GM12878 (cell line): ENCODE measurements around the gene RIPPLY3. TPM values are rescaled to one million over a fixed set of nuclear protein-coding genes. Genes with fewer than 3 reads are reported as not detected.

Source experiments
- ATAC-seq: fragments of 200-7000 bp; cut with Tn5 transposase; 3 replicates; pipeline ENCODE4 v1.9.1; 2020; ENCODE audit warnings: mild to moderate bottlenecking, moderate library complexity
- BruUV-seq: library from RNA; stranded (reverse); fragments of 400-500 nt; replicated peaks from 2 replicates; lab custom pipeline; 2021; lab: Mats Ljungman, UMichigan
- CTCF ChIA-PET: fragments of 300-600 bp; sonication (Branson Sonifier 250); formaldehyde crosslinking; extraction: SDS; loops from one replicate; lab custom pipeline; 2021; ENCODE audit warnings: inconsistent platforms; lab: Yijun Ruan, JAX
- POLR2A ChIA-PET: fragments of 350-600 bp; formaldehyde crosslinking; extraction: SDS; loops from one replicate; lab custom pipeline; 2021; ENCODE audit warnings: inconsistent platforms; lab: Charles Lee
- RAD21 ChIA-PET: fragments of 300-600 bp; sonication (Branson Sonifier 250); formaldehyde crosslinking; loops from one replicate; lab custom pipeline; 2023; ENCODE audit warnings: antibody characterized with exemption; ENCODE audit not compliant: unreplicated experiment; lab: Charles Lee
- SMC1A ChIA-PET: fragments of 300-600 bp; sonication (Branson Sonifier 250); formaldehyde crosslinking; loops from one replicate; lab custom pipeline; 2023; ENCODE audit not compliant: unreplicated experiment, uncharacterized antibody; lab: Charles Lee
- DNase-seq: peaks from one replicate; pipeline ENCODE4 v3.0.0-alpha.2; 2011; ENCODE audit warnings: low read depth, low spot score
- FAIRE-seq: peaks from 3 replicates; lab custom pipeline; 2011; peaks lifted over from hg19 to GRCh38; lab: Jason Lieb, UNC
- H2AFZ ChIP-seq: 2 replicates; pipeline ENCODE4 v1.6.0; 2011; ENCODE audit warnings: low read depth, low read length, control low read depth; ENCODE audit not compliant: control insufficient read depth
- H3K27ac ChIP-seq: 2 replicates; pipeline ENCODE4 v1.5.1; 2011; ENCODE audit warnings: control low read depth; ENCODE audit not compliant: control insufficient read depth, insufficient read depth
- H3K27me3 ChIP-seq, 2 experiments: replicated peaks in 1 of 2; 2 replicates each; pipeline versions ENCODE4 v1.6.0 to v1.6.1; 2011; ENCODE audit warnings: low read length in 1 of 2; ENCODE audit not compliant: control insufficient read depth in 2 of 2, insufficient read depth in 2 of 2
- H3K36me3 ChIP-seq, 2 experiments: 2 replicates each; pipeline ENCODE4 v1.5.1; 2011; ENCODE audit warnings: low read length in 1 of 2; ENCODE audit not compliant: control insufficient read depth in 2 of 2, insufficient read depth in 2 of 2
- H3K4me1 ChIP-seq: 2 replicates; pipeline ENCODE4 v1.6.1; 2011; ENCODE audit warnings: mild to moderate bottlenecking, low read length, moderate library complexity, mixed read lengths; ENCODE audit not compliant: control insufficient read depth, insufficient read depth
- H3K4me2 ChIP-seq: 2 replicates; pipeline ENCODE4 v1.6.0; 2011; ENCODE audit warnings: control low read depth; ENCODE audit not compliant: control insufficient read depth, insufficient read depth
- H3K4me3 ChIP-seq: fragments of 200-600 bp; sonication (generic); 2 replicates; pipeline ENCODE4 v1.5.1; 2016
- H3K79me2 ChIP-seq: 2 replicates; pipeline ENCODE4 v1.6.0; 2011; ENCODE audit warnings: low read length; ENCODE audit not compliant: control insufficient read depth, insufficient read depth
- H3K9ac ChIP-seq: 2 replicates; pipeline ENCODE4 v1.8.0; 2011; ENCODE audit warnings: low read length, control low read depth, mixed read lengths; ENCODE audit not compliant: control insufficient read depth, insufficient read depth
- H3K9me3 ChIP-seq: replicated peaks from 3 replicates; pipeline ENCODE4 v1.5.1; 2011; ENCODE audit warnings: mild to moderate bottlenecking, low read length; ENCODE audit not compliant: control insufficient read depth, insufficient read depth
- H4K20me1 ChIP-seq: 2 replicates; pipeline ENCODE4 v1.6.0; 2011; ENCODE audit not compliant: control insufficient read depth, insufficient read depth
- BRCA1 ChIP-seq: IDR thresholded peaks from 2 replicates; pipeline ENCODE4 v1.6.1; 2011; ENCODE audit warnings: low read depth, low read length, improper control_type of control experiment
- EZH2 ChIP-seq: IDR thresholded peaks from 2 replicates; pipeline ENCODE4 v1.6.1; 2012; ENCODE audit warnings: low read depth, mild to moderate bottlenecking, control low read depth, inconsistent platforms, low read length, borderline replicate concordance; ENCODE audit not compliant: control insufficient read depth
- GABPA ChIP-seq: IDR thresholded peaks from 2 replicates; pipeline ENCODE4 v1.6.1; 2014; ENCODE audit warnings: antibody characterized with exemption, low read depth, mild to moderate bottlenecking, inconsistent platforms
- HDAC2 ChIP-seq: fragments of 200-600 bp; sonication (generic); IDR thresholded peaks from 2 replicates; pipeline ENCODE4 v1.6.1; 2017
- IKZF1 ChIP-seq: fragments of 450-650 bp; conservative IDR thresholded peaks from 2 replicates; pipeline ENCODE4 v1.6.1; 2017; ENCODE audit warnings: antibody characterized with exemption, mild to moderate bottlenecking
- LARP7 ChIP-seq: fragments of 450-650 bp; IDR thresholded peaks from 2 replicates; pipeline ENCODE4 v1.6.1; 2017; ENCODE audit warnings: mild to moderate bottlenecking
- MYB ChIP-seq: fragments of 150-350 bp; IDR thresholded peaks from 2 replicates; pipeline ENCODE4 v1.6.1; 2014; ENCODE audit warnings: mild to moderate bottlenecking, low read depth, low read length, borderline replicate concordance
- NRF1 ChIP-seq: conservative IDR thresholded peaks from 2 replicates; pipeline ENCODE4 v1.6.1; 2011; ENCODE audit warnings: mild to moderate bottlenecking, low read depth, low read length, improper control_type of control experiment
- PAX5 ChIP-seq: IDR thresholded peaks from 2 replicates; pipeline ENCODE4 v1.6.1; 2011; ENCODE audit warnings: low read depth, low read length, borderline replicate concordance
- PML ChIP-seq: IDR thresholded peaks from 2 replicates; pipeline ENCODE4 v1.6.1; 2012; ENCODE audit warnings: low read length, inconsistent platforms
- RAD21 ChIP-seq: IDR thresholded peaks from 2 replicates; pipeline ENCODE4 v1.6.1; 2011; ENCODE audit warnings: mild to moderate bottlenecking, low read depth, low read length, moderate library complexity; ENCODE audit not compliant: insufficient read depth
- SKIL ChIP-seq: fragments of 450-650 bp; IDR thresholded peaks from 2 replicates; pipeline ENCODE4 v1.6.1; 2017; ENCODE audit warnings: mild to moderate bottlenecking, low read depth, inconsistent platforms; ENCODE audit not compliant: poor library complexity, severe bottlenecking
- SRF ChIP-seq, 2 experiments: IDR thresholded peaks; 2 replicates each; pipeline ENCODE4 v1.6.1; 2011; ENCODE audit warnings: low read depth in 2 of 2, low read length in 2 of 2, mild to moderate bottlenecking in 1 of 2, moderate library complexity in 1 of 2
- ZBTB4 ChIP-seq: fragments of 450-650 bp; formaldehyde crosslinking; IDR thresholded peaks from 2 replicates; pipeline ENCODE4 v1.4.0; 2022; ENCODE audit warnings: mild to moderate bottlenecking, moderate library complexity
- ZNF217 ChIP-seq: fragments of 450-650 bp; IDR thresholded peaks from 2 replicates; pipeline ENCODE4 v1.6.1; 2017; ENCODE audit warnings: antibody characterized with exemption, mild to moderate bottlenecking
- WGBS: methylation state at CpG from one replicate; pipeline ENCODE4 v1.1.6; 2016; ENCODE audit warnings: low lambda C conversion rate; ENCODE audit not compliant: insufficient replicate concordance, insufficient coverage; ENCODE audit errors: missing lambda C conversion rate; 5-methylcytosine and 5-hydroxymethylcytosine counted together
- in situ Hi-C: fragments of 300-500 bp; cut with MboI; formaldehyde crosslinking; loops from 9 replicates; pipeline ENCODE4 v1.14.3; 2018; ENCODE audit warnings: mixed read lengths
- intact Hi-C: fragments of 100-400 bp; cut with micrococcal nuclease; formaldehyde crosslinking; loops from one replicate; pipeline ENCODE4 v1.14.2; 2022; ENCODE audit not compliant: unreplicated experiment
- polyA plus RNA-seq, 11 experiments: library from polyadenylated mRNA; depleted of rRNA in 4 of 11; unstranded in 6 of 11; stranded (reverse) in 5 of 11; fragments of >200 nt; fragmentation: Nextera tagmentation in 4 of 11; fragmentation: Illumina TruSeq in 1 of 11; extraction: Ambion mirVana in 4 of 11; extraction: Trizol in 1 of 11; gene quantifications; 1 replicate in 1 of 11; 2 replicates in 10 of 11; pipeline versions ENCODE4 v1.2.1 to v1.2.3, GENCODE V29; 2011 to 2016; ENCODE audit warnings: inconsistent platforms in 2 of 11, missing spikeins in 2 of 11, low read depth in 1 of 11
- total RNA-seq, 4 experiments: library from RNA; depleted of rRNA in 3 of 4; stranded (reverse); fragments of >200 nt in 3 of 4; fragmentation: Illumina TruSeq in 1 of 4; extraction: Trizol in 1 of 4; gene quantifications; 2 replicates each; pipeline versions ENCODE4 v1.2.1 to v1.2.3, GENCODE V29; 2013 to 2021
- TF ChIP-seq, protein P1 (sequence below): fragments of 450-650 bp; IDR thresholded peaks from 2 replicates; pipeline ENCODE4 v1.6.1; 2018; ENCODE audit warnings: mild to moderate bottlenecking, low read depth, moderate library complexity; ENCODE audit not compliant: partially characterized antibody

RIPPLY3 gene
- total and polyA plus RNA-seq, 10 of the 15 experiments (the other 5 are each of a cell fraction or from before 2014, with no cell fraction given), result not detected

- Histone ChIP-seq H3K4me3 (no peak overlapping the region), H3K9ac (no peak overlapping the region), H3K36me3 (no peaks in the 10 kb centered on the region), H3K4me2 (no peak overlapping the region), H4K20me1 (no peaks in the 10 kb centered on the region), H3K4me1 (peaks cover 15% of the 10 kb centered on the region), H3K79me2 (peaks cover 2% of the 10 kb centered on the region; the same call in 1 of the 2 replicates), H3K27me3 (no peaks in the 10 kb centered on the region), H3K27ac (no peak overlapping the region), H3K9me3 (no peaks in the 10 kb centered on the region), H2AFZ (no peak overlapping the region)
- ChIA-PET CTCF (no interaction called here), POLR2A (no interaction called here), RAD21 (no interaction called here), SMC1A (interaction anchor here (1.8 kb wide), 1 partner anchor 8 kb away, joined by 8 read pairs; no protein-coding TSS in a partner anchor)
- no peak for ATAC-seq
- intact Hi-C loops (loop anchor here (10.0 kb wide), 1 partner anchor 286 kb away; no protein-coding TSS in a partner anchor), in situ Hi-C loops (no loop called here)
- TF ChIP-seq HDAC2 (no peak), SKIL (no peak), GABPA (no peak), MYB (no peak), PAX5 (no peak), ZBTB4 (CRISPR knock-in tag) (no peak), BRCA1 (no peak), EZH2 (no peak), IKZF1 (no peak), SRF (IDR thresholded peaks at IDR 0.05; ENCODE audit: low read depth in 2 of 2, low read length in 2 of 2) (no peak), ZNF217 (no peak), RAD21 (no peak), LARP7 (no peak), NRF1 (no peak), PML (no peak)
- TF ChIP-seq, protein P1, sequence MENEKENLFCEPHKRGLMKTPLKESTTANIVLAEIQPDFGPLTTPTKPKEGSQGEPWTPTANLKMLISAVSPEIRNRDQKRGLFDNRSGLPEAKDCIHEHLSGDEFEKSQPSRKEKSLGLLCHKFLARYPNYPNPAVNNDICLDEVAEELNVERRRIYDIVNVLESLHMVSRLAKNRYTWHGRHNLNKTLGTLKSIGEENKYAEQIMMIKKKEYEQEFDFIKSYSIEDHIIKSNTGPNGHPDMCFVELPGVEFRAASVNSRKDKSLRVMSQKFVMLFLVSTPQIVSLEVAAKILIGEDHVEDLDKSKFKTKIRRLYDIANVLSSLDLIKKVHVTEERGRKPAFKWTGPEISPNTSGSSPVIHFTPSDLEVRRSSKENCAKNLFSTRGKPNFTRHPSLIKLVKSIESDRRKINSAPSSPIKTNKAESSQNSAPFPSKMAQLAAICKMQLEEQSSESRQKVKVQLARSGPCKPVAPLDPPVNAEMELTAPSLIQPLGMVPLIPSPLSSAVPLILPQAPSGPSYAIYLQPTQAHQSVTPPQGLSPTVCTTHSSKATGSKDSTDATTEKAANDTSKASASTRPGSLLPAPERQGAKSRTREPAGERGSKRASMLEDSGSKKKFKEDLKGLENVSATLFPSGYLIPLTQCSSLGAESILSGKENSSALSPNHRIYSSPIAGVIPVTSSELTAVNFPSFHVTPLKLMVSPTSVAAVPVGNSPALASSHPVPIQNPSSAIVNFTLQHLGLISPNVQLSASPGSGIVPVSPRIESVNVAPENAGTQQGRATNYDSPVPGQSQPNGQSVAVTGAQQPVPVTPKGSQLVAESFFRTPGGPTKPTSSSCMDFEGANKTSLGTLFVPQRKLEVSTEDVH, result no peak
- DNase-seq, result no peak
- no TSS peak for BruUV-seq
- 86% methylated on average over 4 of the region's 4 CpGs for WGBS
- FAIRE-seq, result no peak
These were observed 38.1 kb upstream of the RIPPLY3 start for GRCh38 chr21:36968414-36968813.
